DMS153 (cell line): ENCODE results near the gene CRACDL.
"Not testable (repeated sequence)": the region's sequence is repeated elsewhere in the genome, so short reads cannot be mapped to it uniquely, and the experiment has no call there.

Source experiments
- DNase-seq: peaks from one replicate; lab custom pipeline; 2025; lab: John Stamatoyannopoulos, UW

CRACDL gene

GRCh38 chr2:98882368-98882767 is 53.7 kb downstream of the CRACDL start:
- no peak for DNase-seq

DNA sequence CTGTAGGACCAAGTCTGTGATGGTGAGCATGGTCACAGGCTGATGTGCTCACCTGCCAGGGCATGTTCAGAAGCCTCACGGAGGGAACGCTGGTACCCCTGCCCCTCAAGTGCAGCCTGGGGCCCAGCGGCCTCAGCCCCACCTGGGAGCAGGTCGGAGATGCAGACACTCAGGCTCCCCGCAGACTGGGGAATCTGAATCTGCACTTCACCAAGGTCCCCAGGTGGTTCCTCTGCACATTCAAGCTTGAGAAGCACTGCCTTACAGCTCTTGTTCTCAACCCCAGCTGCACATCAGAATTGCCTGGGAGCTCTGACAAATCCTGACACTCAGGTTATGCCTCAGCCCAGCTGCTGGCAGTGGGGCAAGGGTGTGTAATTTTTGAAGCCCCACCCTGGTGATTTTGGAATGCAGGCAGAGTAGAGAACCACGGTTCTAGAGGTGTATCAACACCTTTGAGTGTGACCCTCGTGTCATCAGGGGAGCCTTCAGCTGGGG is 54.8 kb downstream of the CRACDL start:
- DNase-seq = no peak

- DNase-seq = no peak
Observed at GRCh38 chr2:98880266-98881152, 55.5 kb downstream of the CRACDL start.

DNA sequence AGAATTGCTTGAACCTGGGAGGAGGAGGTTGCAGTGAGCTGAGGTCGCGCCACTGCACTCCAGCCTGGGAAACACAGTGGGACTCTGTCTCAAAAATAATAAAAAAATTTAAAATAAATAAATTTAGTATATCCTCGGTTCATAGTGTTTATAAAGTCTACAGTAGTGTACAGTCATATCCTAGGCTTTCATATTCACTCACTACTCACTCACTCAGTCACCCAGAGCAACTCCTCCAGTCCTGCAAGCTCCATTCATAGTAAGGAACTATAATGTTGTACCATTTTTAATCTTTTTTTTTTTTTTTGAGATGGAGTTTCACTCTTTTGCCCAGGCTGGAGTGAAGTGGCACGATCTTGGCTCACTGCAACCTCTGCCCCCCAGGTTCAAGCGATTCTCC is 58.4 kb downstream of the CRACDL start:
- not testable (repeated sequence) for DNase-seq

- no peak for DNase-seq
Observed at GRCh38 chr2:98876741-98877140, 59.3 kb downstream of the CRACDL start.

GRCh38 chr2:98875746-98876145 is 60.3 kb downstream of the CRACDL start:
- no peak for DNase-seq

DNA sequence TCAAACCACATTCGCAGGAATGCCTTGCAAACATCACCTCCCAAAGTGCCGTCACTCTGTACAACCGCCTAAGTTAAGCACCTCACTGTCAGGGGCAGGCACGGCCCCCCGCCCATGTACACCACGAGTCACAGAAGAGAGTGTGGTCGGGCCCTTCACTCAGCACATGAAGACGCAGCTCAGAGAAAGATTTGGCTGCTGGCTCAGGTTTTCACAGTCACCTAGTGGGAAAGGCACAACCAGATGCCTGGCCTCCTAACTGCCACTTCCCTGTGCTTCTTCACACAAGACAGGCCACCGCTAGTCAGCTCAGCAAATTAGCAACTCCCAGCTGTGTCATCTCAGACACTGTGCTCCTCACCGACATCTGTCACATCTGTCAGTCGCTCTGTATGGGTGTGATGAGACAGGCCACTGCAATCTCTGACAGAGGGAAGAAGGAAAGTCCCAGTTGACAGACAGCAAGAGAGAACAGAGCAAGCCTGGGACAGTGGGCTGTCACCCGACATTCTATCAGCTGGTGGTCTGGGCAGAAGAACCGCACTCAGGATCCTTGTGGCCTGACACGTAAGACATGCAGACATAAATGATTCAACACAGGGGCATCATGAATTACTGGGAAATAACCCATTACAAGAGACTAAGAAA is 60.8 kb downstream of the CRACDL start:
- no peak for DNase-seq

DNA sequence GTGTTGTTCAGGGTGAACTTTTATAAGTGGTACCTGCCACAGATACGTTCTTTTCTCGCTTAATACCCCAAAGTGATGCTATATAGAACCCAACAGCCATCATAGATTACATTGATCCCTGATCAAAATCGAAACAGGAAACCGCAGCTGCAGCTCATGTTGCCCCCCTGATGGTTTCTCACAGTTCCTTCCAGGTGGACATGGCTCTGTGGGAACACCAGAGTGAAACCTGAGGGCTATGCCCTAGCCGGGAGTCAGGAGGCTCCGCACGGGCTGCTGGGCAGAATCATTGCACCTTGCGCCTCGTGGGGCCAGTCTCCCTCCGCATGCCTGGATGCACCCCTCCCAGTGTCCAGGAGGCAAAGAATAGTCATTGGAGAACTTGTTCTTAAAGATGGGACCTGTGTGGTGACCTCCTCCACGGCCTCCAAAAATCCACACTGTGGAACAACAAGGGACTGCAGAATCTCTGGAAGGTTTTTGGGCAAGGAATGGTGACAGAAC is 61.8 kb downstream of the CRACDL start:
- no peak for DNase-seq

DNA sequence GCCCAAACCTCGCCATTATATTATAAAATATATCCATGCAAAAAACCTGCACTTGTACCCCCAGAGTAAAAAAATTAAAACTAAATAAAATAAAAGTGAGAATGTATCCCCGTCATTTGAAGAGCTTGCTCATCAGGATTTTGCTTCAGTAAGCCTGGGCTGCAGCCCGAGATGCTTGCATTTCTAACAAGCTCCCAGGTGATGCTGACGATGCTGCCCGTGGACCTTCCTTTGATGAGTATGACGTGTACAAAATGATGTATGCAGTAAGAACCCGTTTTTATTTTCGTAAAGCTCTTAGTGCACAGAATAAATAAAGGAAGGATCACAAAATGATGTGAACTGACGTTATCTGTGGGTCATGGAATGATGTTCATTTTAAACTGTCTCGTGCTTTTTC is 63.5 kb downstream of the CRACDL start:
- DNase-seq = no peak

DNA sequence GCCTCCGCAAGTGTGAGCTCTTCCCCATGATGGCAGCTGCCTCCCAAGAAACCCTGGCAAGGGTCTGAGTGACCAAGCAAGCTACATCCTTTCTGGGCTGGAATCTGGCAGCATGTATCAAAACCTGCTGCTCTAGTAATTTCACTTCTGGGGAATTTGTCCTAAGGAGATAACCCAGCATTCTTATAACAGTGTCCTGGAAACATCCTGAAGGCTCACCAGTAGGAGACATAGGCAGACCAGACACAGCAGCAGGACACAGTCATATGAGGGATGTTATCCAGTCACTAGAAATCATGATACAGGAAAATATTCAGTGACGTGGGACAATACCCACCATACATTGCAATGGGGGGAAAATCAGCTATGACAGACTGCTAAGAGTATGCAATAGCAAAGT is 64.5 kb downstream of the CRACDL start:
- DNase-seq = no peak

- DNase-seq = peak; percentile 70
Observed at GRCh38 chr2:98870516-98871158, 65.4 kb downstream of the CRACDL start.

- DNase-seq = peak; percentile 99
Observed at GRCh38 chr2:98869870-98870269, 66.2 kb downstream of the CRACDL start.

DNA sequence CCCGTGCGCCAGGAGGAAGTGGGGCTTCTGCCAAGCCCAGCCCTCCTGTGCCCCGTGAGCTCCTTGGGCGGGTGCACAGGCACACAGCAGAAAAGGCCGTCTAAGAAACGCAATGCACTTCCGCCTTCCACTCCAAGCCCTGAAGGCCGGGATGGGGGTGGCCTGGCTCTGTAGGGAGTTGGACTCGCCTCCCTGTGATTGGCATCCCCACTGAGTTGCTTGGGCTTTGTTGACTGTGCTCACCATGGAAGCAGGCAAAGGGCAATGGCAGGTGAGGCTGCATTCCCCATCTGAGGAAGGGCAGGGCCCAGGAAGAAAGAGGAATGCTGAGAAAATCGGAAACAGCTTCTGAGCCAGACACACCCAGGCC is 66.8 kb downstream of the CRACDL start:
- DNase-seq = peak; percentile 96

GRCh38 chr2:98868548-98869271 is 67.3 kb downstream of the CRACDL start:
- no peak for DNase-seq

- no peak for DNase-seq
Observed at GRCh38 chr2:98867539-98868309, 68.3 kb downstream of the CRACDL start.

- no peak for DNase-seq
Observed at GRCh38 chr2:98866033-98866432, 70.0 kb downstream of the CRACDL start.

- no peak for DNase-seq
Observed at GRCh38 chr2:98861601-98862000, 74.4 kb downstream of the CRACDL start.

- DNase-seq = no peak
Observed at GRCh38 chr2:98859323-98859722, 76.7 kb downstream of the CRACDL start.

DNA sequence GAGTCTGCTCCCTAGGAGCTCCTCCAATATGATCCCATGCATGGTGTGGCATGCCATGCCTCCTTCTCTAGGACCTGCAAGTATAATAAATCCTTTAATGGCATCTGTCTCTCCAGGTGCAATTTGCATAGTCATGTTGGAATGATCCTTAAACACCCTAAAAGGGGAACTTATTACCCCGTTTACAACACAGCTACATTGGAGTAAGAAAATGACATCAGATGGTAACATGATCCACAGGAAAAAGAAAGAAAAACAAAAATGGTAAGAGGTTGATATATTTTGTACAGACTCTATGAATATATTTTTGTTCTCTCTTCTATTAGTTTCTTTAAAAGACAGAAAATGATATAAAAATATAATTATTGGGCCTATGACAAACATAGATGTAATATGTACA is 79.0 kb downstream of the CRACDL start:
- DNase-seq = no peak

DNA sequence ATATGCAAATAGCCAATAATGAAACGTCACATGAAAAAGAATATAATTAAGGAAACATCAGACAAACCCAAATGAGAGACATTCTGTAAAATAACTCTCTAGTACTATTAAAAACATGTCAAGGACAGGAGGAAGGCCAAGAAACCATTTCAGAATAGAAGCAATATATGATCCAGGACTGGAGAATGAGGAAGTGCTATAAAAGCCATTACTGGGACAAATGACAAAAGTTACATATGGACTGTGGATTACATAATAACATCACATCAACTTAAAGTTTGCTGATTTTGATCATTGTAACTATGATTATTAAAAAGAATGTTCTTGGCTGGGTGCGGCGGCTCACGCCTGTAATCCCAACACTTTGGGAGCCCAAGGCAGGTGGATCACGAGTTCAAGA is 81.3 kb downstream of the CRACDL start:
- DNase-seq = no peak

GRCh38 chr2:98852932-98853331 is 83.1 kb downstream of the CRACDL start:
- DNase-seq = no peak
